BLaER1 treated with 17β-estradiol and CSF1 and Interleukin-3, amounts not matched to agents 10 nM and 100 nM (cell line): ENCODE results near the gene ETV3.
A peak's percentile ranks its signal among the peaks of the same experiment; 100 is the strongest.

Source experiments
- H3K27ac ChIP-seq, 11 experiments: shearing (Covaris generic); formaldehyde crosslinking; 2 replicates each; pipeline ENCODE4 v1.8.1; 2022
- H3K27me3 ChIP-seq, 11 experiments: shearing (Covaris generic); formaldehyde crosslinking; 2 replicates each; pipeline ENCODE4 v1.8.1; 2022
- H3K36me3 ChIP-seq, 11 experiments: shearing (Covaris generic); formaldehyde crosslinking; 2 replicates each; pipeline ENCODE4 v1.8.1; 2022
- H3K4me1 ChIP-seq, 10 experiments: shearing (Covaris generic); formaldehyde crosslinking; 2 replicates each; pipeline ENCODE4 v1.8.1; 2022
- H3K4me2 ChIP-seq, 11 experiments: shearing (Covaris generic); formaldehyde crosslinking; 2 replicates each; pipeline ENCODE4 v1.8.1; 2022
- H3K4me3 ChIP-seq, 10 experiments: shearing (Covaris generic); formaldehyde crosslinking; 2 replicates each; pipeline ENCODE4 v1.8.1; 2022
- H3K9ac ChIP-seq, 11 experiments: shearing (Covaris generic); formaldehyde crosslinking; 2 replicates each; pipeline ENCODE4 v1.8.1; 2022
- H3K9me3 ChIP-seq, 11 experiments: shearing (Covaris generic); formaldehyde crosslinking; replicated peaks in 1 of 11; 2 replicates each; pipeline ENCODE4 v1.8.1; 2022
- H4K20me1 ChIP-seq, 11 experiments: shearing (Covaris generic); formaldehyde crosslinking; 2 replicates each; pipeline ENCODE4 v1.8.1; 2022
- Cebpa-rat ChIP-seq, 11 experiments: shearing (Covaris generic); IDR thresholded peaks; 2 replicates each; pipeline ENCODE4 v1.8.1; 2022

The ETV3 gene

DNA sequence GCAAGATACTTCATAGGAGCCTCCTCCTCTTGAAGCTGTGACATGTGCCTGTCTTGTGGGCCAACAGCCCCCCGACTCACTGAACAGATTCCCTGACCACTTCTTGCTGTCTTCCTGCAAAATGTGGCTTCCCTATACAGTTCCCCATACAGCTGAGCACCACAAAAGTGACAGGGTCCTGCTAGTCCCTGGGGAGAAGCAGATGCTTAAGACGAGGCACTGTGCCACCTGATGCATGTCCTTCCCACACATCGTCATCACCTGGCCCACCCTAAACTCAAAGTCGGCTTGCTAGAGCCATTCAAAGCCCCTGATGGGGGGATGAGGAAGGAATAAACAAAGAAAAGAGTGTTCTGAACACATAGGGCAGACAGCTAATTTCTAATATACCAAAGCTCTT, 29.2 kb upstream of the ETV3 start:
- H3K4me3 ChIP-seq: no peak overlapping the region
- TF ChIP-seq Cebpa-rat (IDR thresholded peaks at IDR 0.05): no peak
- H3K4me1 ChIP-seq: peaks cover 11 to 23% (median 17%) of the 10 kb centered on the region in 10 experiments
- H3K27me3 ChIP-seq: peaks cover 0 to 12% (median 3%) of the 10 kb centered on the region in 11 experiments; a peak in 7 of 22 replicates
- peak overlapping the region; percentile 45 to 69 (median 57); a peak in 21 of 22 replicates for H3K4me2 ChIP-seq
- H3K36me3 ChIP-seq: no peaks in the 10 kb centered on the region
- no peak overlapping the region for H3K9ac ChIP-seq
- H3K27ac ChIP-seq: no peak overlapping the region
- H4K20me1 ChIP-seq: peaks cover 0 to 4% (median 0%) of the 10 kb centered on the region in 11 experiments; a peak in 2 of 22 replicates
- no peaks in the 10 kb centered on the region for H3K9me3 ChIP-seq

DNA sequence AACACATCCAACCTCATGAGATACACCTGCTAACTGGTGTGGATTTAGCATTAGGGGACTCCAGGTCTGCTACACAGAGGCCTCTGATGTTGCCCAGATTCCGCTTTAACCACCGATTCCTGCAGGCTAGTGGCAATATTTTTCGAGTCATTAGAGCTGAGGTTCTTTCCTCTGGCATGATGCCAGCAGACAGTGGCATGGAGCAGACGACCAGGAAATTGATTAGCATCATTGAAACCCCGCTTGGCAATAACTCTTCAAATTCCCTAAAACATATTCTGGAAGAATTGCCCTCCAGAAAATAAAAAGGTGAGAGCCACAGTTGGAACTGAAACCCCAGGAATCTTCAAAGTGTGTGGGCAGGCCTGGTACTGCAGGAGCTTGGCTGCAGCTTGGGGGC, 28.4 kb upstream of the ETV3 start:
- Histone ChIP-seq H3K4me3 (no peak overlapping the region), H4K20me1 (peaks cover 0 to 4% (median 0%) of the 10 kb centered on the region in 11 experiments; a peak in 2 of 22 replicates), H3K4me2 (peak overlapping the region in 9 of 11 experiments; percentile 45 to 69 (median 53); a peak in 15 of 22 replicates), H3K36me3 (no peaks in the 10 kb centered on the region), H3K27me3 (peaks cover 0 to 12% (median 3%) of the 10 kb centered on the region in 11 experiments; a peak in 7 of 22 replicates), H3K9ac (no peak overlapping the region), H3K27ac (no peak overlapping the region), H3K9me3 (no peaks in the 10 kb centered on the region), H3K4me1 (peaks cover 11 to 23% (median 17%) of the 10 kb centered on the region in 10 experiments)
- TF ChIP-seq Cebpa-rat (IDR thresholded peaks at IDR 0.05): no peak

DNA sequence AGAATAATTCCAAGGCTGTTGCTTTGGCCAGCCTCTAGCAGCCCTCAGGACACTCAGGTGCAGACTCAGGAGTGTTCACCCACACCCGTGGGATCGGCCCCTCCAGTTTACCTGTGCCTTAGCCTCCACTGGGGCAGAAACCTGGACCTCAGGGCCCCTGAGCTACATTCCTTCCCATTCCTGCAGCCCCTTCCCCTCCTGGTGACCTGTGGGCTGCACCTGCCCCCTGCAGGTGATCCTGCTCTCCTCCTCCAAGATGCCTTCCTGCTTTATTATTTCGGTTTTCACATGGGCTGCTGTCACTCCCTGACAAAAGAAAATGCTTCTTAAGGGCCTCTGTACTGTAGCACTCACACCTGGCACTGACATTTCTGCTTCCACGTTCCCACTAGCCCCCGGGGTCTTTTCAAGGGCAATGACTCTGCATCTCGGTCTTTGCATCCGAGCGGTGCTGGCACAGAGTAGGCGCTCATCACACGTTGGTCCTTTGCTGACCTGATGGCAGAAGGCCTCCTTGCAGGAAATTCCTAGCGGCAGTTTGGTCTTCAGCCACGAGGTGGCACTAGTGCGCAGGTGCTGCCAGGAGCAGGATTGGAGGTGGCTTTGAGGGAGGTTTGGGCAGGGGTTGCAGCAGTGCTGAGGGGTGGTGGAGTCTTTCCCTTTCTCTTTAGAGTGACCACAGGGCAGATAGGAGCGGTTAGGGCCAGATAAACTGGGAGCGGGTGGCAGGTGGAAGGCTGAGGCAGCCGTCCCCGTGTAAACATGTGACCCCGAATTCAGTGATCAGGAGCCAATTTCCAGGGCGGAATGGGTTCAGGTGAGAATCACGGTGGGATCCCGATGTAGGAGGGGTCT, 25.3 kb upstream of the ETV3 start:
- Histone ChIP-seq H3K27me3 (peaks cover 0 to 12% (median 3%) of the 10 kb centered on the region in 11 experiments; a peak in 7 of 22 replicates), H3K4me3 (no peak overlapping the region), H3K4me2 (no peak overlapping the region), H3K36me3 (no peaks in the 10 kb centered on the region), H3K9me3 (no peaks in the 10 kb centered on the region), H3K27ac (no peak overlapping the region), H3K4me1 (peaks cover 14 to 23% (median 18%) of the 10 kb centered on the region in 10 experiments), H4K20me1 (no peaks in the 10 kb centered on the region), H3K9ac (no peak overlapping the region)
- TF ChIP-seq Cebpa-rat (IDR thresholded peaks at IDR 0.05): no peak

DNA sequence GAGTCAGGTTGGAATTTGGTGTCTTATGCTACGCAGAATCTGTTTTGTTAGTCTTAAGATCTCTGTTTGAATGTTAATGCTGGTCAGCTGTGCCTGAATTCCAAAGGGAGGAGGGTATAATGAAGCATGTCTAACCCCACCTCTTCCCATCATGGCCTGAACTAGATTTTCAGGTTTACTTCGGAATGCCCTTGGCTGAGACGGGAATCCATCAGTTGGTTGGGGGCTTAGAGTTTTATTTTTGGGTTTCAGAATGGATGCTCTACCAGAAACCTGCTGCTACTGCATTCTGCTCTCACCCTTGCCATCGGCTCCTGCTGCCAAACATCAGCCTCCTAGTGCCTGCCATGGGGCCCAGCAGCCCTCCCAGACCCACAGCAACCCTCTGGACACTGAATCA, 24.1 kb upstream of the ETV3 start:
- H3K27me3 ChIP-seq: peaks cover 0 to 6% (median 3%) of the 10 kb centered on the region in 11 experiments; a peak in 7 of 22 replicates
- no peaks in the 10 kb centered on the region for H4K20me1 ChIP-seq
- H3K27ac ChIP-seq: no peak overlapping the region
- H3K9me3 ChIP-seq: no peaks in the 10 kb centered on the region
- H3K4me3 ChIP-seq: no peak overlapping the region
- no peak overlapping the region for H3K4me2 ChIP-seq
- no peak overlapping the region for H3K9ac ChIP-seq
- TF ChIP-seq Cebpa-rat (IDR thresholded peaks at IDR 0.05): no peak
- no peaks in the 10 kb centered on the region for H3K36me3 ChIP-seq
- peaks cover 7 to 21% (median 11%) of the 10 kb centered on the region in 10 experiments for H3K4me1 ChIP-seq

DNA sequence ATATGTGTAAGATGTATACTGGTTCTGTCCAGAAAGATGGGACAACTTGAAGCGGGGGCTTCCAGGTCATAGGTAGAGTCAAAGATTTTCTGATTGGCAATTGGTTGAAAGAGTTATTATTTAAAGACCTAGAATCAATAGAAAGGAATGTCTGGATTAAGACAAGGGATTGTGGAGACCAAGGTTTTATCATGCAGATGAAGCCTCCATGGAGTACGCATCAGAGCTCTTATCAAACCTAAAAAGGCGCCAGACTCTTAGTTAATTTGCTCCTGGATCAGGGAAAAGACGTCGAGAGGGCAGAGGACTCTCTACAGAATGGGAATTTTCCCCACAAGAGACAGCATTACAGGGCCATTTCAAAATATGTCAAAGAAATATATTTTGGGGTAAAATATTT, 23.7 kb upstream of the ETV3 start:
- no peaks in the 10 kb centered on the region for H4K20me1 ChIP-seq
- no peak overlapping the region for H3K9ac ChIP-seq
- no peaks in the 10 kb centered on the region for H3K36me3 ChIP-seq
- peaks cover 3 to 21% (median 8%) of the 10 kb centered on the region in 10 experiments for H3K4me1 ChIP-seq
- no peak overlapping the region for H3K4me2 ChIP-seq
- no peak overlapping the region for H3K27ac ChIP-seq
- H3K4me3 ChIP-seq: no peak overlapping the region
- H3K9me3 ChIP-seq: no peaks in the 10 kb centered on the region
- TF ChIP-seq Cebpa-rat (IDR thresholded peaks at IDR 0.05): no peak
- H3K27me3 ChIP-seq: peaks cover 0 to 2% (median 0%) of the 10 kb centered on the region in 11 experiments; a peak in 3 of 22 replicates

DNA sequence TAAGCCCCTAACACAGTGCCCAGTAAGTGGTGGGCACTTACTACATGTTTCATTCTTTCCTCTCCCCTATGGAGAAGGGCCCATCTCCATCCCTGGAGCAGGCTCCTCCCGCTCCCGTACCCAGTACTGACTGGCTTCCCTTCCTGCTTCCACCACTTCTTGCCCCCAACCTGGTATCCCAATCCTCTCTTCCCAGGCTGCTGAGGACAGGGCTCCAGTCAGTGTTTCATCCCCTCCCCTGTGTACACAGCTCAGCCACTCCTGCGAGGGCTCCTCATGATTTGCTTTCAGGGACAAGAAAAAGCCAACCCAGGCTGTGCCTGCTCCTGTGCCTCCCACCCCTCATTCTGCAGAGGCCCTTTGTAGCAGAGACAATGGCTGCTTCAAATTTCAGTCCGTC, 20.8 kb upstream of the ETV3 start:
- Histone ChIP-seq H3K36me3 (no peaks in the 10 kb centered on the region), H3K27me3 (no peaks in the 10 kb centered on the region), H4K20me1 (no peaks in the 10 kb centered on the region), H3K4me3 (no peak overlapping the region), H3K4me2 (peak overlapping the region in 1 of 11 experiments; percentile 86; a peak in 2 of 22 replicates), H3K4me1 (peaks cover 21 to 49% (median 27%) of the 10 kb centered on the region in 10 experiments), H3K9me3 (no peaks in the 10 kb centered on the region), H3K27ac (no peak overlapping the region), H3K9ac (no peak overlapping the region)
- TF ChIP-seq Cebpa-rat (IDR thresholded peaks at IDR 0.05): no peak

DNA sequence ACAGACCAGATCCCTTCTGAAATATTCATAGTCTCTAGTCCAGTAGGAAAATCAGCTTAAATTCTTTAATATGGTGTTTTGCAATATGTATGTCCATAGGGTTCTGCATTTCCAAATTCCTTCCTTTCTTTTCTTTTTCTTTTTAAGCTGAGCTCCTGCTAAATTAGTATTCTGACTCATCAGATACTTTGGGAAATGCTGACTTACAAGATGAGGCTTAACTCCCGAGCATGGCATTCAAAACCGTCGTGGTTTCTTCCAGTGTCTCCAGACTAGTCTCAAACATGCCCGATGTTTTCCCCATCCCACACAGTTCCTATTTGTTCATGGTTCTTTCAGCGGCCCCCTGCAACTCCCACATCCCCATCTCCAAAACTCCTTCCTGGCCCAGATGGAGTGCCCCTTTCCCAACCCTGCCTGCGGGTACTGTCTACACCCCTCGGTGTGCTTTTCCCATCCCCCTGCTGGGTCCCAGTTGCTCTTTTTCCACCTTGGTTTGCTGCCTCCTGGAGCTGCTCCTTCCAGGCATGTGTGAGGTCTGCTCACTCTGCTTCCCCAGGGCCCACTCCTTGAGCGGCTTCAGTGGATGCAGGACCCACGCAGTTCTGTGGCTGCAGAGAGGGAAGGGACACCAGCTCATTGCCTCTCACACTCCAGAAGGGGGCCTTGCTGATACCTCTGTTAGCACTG, 19.5 kb upstream of the ETV3 start:
- H3K9ac ChIP-seq: peak overlapping the region in 1 of 11 experiments; percentile 30; a peak in 2 of 22 replicates
- H3K36me3 ChIP-seq: no peaks in the 10 kb centered on the region
- TF ChIP-seq Cebpa-rat (IDR thresholded peaks at IDR 0.05): no peak
- no peaks in the 10 kb centered on the region for H4K20me1 ChIP-seq
- no peak overlapping the region for H3K4me3 ChIP-seq
- peaks cover 32 to 57% (median 34%) of the 10 kb centered on the region in 10 experiments for H3K4me1 ChIP-seq
- peak overlapping the region in 2 of 11 experiments; percentile 6 to 41; a peak in 2 of 22 replicates for H3K27ac ChIP-seq
- H3K9me3 ChIP-seq: no peaks in the 10 kb centered on the region
- peak overlapping the region in 4 of 11 experiments; percentile 37 to 93 (median 89); a peak in 8 of 22 replicates for H3K4me2 ChIP-seq
- no peaks in the 10 kb centered on the region for H3K27me3 ChIP-seq

DNA sequence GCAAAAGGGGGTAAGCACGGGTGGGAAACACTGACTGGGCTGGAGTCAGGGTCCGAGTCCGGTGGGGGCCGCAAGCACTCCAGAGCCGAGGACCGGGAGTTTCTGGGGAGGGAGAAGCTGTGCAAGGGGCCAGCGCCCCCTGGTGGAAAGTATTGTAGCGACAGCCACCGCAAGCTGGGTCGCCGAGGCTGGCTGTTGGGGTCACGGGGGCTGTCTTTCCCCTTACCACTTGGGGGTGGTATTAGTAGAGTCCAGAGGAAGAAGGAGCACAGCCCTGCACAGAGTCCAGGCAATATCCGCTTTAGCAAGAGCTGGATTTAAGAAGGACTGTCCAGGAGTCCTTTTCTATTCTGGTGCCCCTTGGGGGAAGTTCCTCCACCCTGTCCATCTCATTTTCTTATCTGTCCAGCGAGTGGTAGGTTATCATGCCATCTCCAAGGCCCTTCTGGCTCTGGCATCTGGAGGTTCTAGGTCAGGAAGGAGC, 17.9 kb upstream of the ETV3 start:
- Histone ChIP-seq H3K27ac (peak overlapping the region in 4 of 11 experiments; percentile 44 to 60 (median 50); a peak in 6 of 22 replicates), H3K27me3 (no peaks in the 10 kb centered on the region), H3K4me2 (peak overlapping the region; percentile 83 to 95 (median 91)), H3K9me3 (no peaks in the 10 kb centered on the region), H3K4me1 (peaks cover 32 to 57% (median 34%) of the 10 kb centered on the region in 10 experiments), H4K20me1 (no peaks in the 10 kb centered on the region), H3K36me3 (no peaks in the 10 kb centered on the region), H3K4me3 (peak overlapping the region in 5 of 10 experiments; percentile 33 to 54 (median 39); a peak in 7 of 20 replicates), H3K9ac (peak overlapping the region in 10 of 11 experiments; percentile 6 to 61 (median 47); a peak in 12 of 22 replicates)
- TF ChIP-seq Cebpa-rat (IDR thresholded peaks at IDR 0.05): no peak
